ENCODE measurements around the gene MARCHF10.

Gene MARCHF10

DNA sequence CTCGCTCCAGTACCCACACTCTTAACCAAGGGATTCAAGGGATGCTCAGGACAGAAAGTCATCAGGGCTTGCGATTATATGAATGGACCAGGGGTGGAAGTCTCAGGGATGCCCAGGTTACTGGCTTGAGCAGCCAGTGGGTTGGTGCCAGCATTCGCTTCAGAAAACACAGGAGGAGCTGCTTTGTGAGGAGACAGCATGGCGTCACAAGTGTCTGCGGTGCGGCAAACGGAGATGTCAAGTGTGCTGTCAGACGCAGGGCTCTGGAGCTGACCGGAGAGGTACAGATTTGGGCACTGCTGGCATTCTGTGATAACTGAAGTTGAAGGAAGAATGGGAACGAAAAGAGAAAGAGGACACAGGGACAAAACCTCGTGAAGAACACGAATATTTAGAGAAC, 4.1 kb downstream of the MARCHF10 start:
- no peak for TF ChIP-seq CTCF (conservative IDR thresholded peaks at IDR 0.05; ENCODE audit: low read depth, low read length)
- no peak overlapping the region for H3K4me3 ChIP-seq (ENCODE audit: low read depth, low read length)
- no peak for DNase-seq (ENCODE audit: low read depth)

- H3K4me3 ChIP-seq (ENCODE audit: low read depth, low read length), result no peak overlapping the region
- no peak for TF ChIP-seq CTCF (conservative IDR thresholded peaks at IDR 0.05; ENCODE audit: low read depth, low read length)
- DNase-seq (ENCODE audit: low read depth), result no peak
Measured at GRCh38 chr17:62802561-62803205, 5.4 kb downstream of the MARCHF10 start.

- TF ChIP-seq CTCF (conservative IDR thresholded peaks at IDR 0.05; ENCODE audit: low read depth, low read length), result no peak
- no peak for DNase-seq (ENCODE audit: low read depth)
- no peak overlapping the region for H3K4me3 ChIP-seq (ENCODE audit: low read depth, low read length)
Measured at GRCh38 chr17:62801553-62802114, 6.5 kb downstream of the MARCHF10 start.

GRCh38 chr17:62800585-62800984, 7.5 kb downstream of the MARCHF10 start:
- no peak for TF ChIP-seq CTCF (conservative IDR thresholded peaks at IDR 0.05; ENCODE audit: low read depth, low read length)
- peak; percentile 54 for DNase-seq (ENCODE audit: low read depth)
- H3K4me3 ChIP-seq (ENCODE audit: low read depth, low read length), result no peak overlapping the region

GRCh38 chr17:62797959-62798358, 10.2 kb downstream of the MARCHF10 start:
- H3K4me3 ChIP-seq (ENCODE audit: low read depth, low read length), result no peak overlapping the region
- no peak for DNase-seq (ENCODE audit: low read depth)
- no peak for TF ChIP-seq CTCF (conservative IDR thresholded peaks at IDR 0.05; ENCODE audit: low read depth, low read length)

GRCh38 chr17:62796291-62796690, 11.8 kb downstream of the MARCHF10 start:
- no peak overlapping the region for H3K4me3 ChIP-seq (ENCODE audit: low read depth, low read length)
- no peak for TF ChIP-seq CTCF (conservative IDR thresholded peaks at IDR 0.05; ENCODE audit: low read depth, low read length)
- DNase-seq (ENCODE audit: low read depth), result no peak

DNA sequence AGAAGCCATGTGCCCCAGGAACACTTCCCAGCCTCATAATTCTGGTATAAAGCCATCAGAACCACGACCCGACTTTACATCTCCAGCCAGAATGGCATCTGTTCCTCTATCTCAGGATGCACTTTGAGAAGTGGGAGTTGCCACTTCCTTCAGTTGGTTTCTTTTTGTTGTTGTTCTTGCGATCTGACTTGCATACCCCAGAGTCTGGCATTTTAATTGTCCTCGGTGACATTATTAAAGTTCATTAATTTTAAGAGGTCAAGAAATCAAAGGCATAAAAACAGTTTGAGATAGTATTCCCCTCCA, 13.5 kb downstream of the MARCHF10 start:
- H3K4me3 ChIP-seq (ENCODE audit: low read depth, low read length), result no peak overlapping the region

More for the DNA sequence above, 13.5 kb downstream of the MARCHF10 start:
- no peak for TF ChIP-seq CTCF (conservative IDR thresholded peaks at IDR 0.05; ENCODE audit: low read depth, low read length)
- DNase-seq (ENCODE audit: low read depth), result no peak
